Activated CD8-positive, alpha-beta T cell treated with anti-CD3 and anti-CD28 coated beads for 36 hours (primary cell): ENCODE data around the gene RGS12. TPM values are rescaled to one million over a fixed set of nuclear protein-coding genes. Genes with fewer than 3 reads are reported as not detected.

Source experiments
- ATAC-seq: fragments of 200-7000 bp; cut with Tn5 transposase; one replicate; pipeline ENCODE4 v1.10.0; 2021; ENCODE audit warnings: mild to moderate bottlenecking, moderate library complexity
- CTCF ChIA-PET: fragments of 350-600 bp; sonication (Branson Sonifier 250); formaldehyde crosslinking; loops from one replicate; lab custom pipeline; 2021; ENCODE audit warnings: antibody characterized with exemption; lab: Charles Lee
- POLR2A ChIA-PET: fragments of 350-600 bp; sonication (Branson Sonifier 250); formaldehyde crosslinking; loops from one replicate; lab custom pipeline; 2021; ENCODE audit warnings: antibody characterized with exemption; lab: Charles Lee
- DNase-seq: peaks from one replicate; pipeline ENCODE4 v3.0.0-alpha.2; 2020
- H3K27ac Mint-ChIP-seq: one replicate; pipeline ENCODE4 v1.8.0; 2021; ENCODE audit warnings: mild to moderate bottlenecking, mixed read lengths
- H3K27me3 Mint-ChIP-seq: one replicate; pipeline ENCODE4 v1.8.0; 2021; ENCODE audit warnings: mixed read lengths
- H3K36me3 Mint-ChIP-seq: one replicate; pipeline ENCODE4 v1.8.0; 2021; ENCODE audit warnings: low read depth, mixed read lengths
- H3K4me1 Mint-ChIP-seq: one replicate; pipeline ENCODE4 v1.8.0; 2021; ENCODE audit warnings: low read depth, mixed read lengths
- H3K4me3 Mint-ChIP-seq: one replicate; pipeline ENCODE4 v1.8.0; 2021; ENCODE audit warnings: mild to moderate bottlenecking, moderate library complexity, mixed read lengths
- H3K9me3 Mint-ChIP-seq: one replicate; pipeline ENCODE4 v1.8.0; 2021; ENCODE audit warnings: mixed read lengths
- intact Hi-C: fragments of 100-400 bp; cut with micrococcal nuclease; formaldehyde crosslinking; loops from one replicate; pipeline ENCODE4 v1.10.0; 2022
- total RNA-seq, 2 experiments: library from RNA; stranded (reverse); gene quantifications; one replicate each; pipeline ENCODE4 v1.2.3, GENCODE V29; 2021
- TF ChIP-seq, protein P1 (sequence below): fragments of 200-600 bp; IDR thresholded peaks from one replicate; pipeline ENCODE4 v1.8.0; 2022; ENCODE audit warnings: antibody characterized with exemption, mild to moderate bottlenecking

Gene RGS12
- total RNA-seq, 2 experiments from 2014 or later: 4.6 to 4.7 TPM

- Mint-ChIP-seq H3K9me3 (no peaks in the 10 kb centered on the region), H3K36me3 (no peaks in the 10 kb centered on the region), H3K27ac (no peak overlapping the region), H3K4me1 (peaks cover 60% of the 10 kb centered on the region), H3K4me3 (no peak overlapping the region), H3K27me3 (peaks cover 15% of the 10 kb centered on the region)
- no peak for ATAC-seq
- TF ChIP-seq, protein P1, sequence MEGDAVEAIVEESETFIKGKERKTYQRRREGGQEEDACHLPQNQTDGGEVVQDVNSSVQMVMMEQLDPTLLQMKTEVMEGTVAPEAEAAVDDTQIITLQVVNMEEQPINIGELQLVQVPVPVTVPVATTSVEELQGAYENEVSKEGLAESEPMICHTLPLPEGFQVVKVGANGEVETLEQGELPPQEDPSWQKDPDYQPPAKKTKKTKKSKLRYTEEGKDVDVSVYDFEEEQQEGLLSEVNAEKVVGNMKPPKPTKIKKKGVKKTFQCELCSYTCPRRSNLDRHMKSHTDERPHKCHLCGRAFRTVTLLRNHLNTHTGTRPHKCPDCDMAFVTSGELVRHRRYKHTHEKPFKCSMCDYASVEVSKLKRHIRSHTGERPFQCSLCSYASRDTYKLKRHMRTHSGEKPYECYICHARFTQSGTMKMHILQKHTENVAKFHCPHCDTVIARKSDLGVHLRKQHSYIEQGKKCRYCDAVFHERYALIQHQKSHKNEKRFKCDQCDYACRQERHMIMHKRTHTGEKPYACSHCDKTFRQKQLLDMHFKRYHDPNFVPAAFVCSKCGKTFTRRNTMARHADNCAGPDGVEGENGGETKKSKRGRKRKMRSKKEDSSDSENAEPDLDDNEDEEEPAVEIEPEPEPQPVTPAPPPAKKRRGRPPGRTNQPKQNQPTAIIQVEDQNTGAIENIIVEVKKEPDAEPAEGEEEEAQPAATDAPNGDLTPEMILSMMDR: no peak
- ChIA-PET POLR2A (interaction anchor here (1.7 kb wide), 1 partner anchor 9 kb away, joined by 10 read pairs; no protein-coding TSS in a partner anchor), CTCF (interaction anchor here (1.3 to 2.6 kb wide), 2 partner anchors 8 to 110 kb away, joined by 3 to 7 read pairs; no protein-coding TSS in a partner anchor)
- DNase-seq: no peak
- intact Hi-C loops: no loop called here
Measured at GRCh38 chr4:3303565-3303824, 10.7 kb downstream of the RGS12 start.

- peaks cover 15% of the 10 kb centered on the region for H3K27me3 Mint-ChIP-seq
- peaks cover 60% of the 10 kb centered on the region for H3K4me1 Mint-ChIP-seq
- no peak for ATAC-seq
- no peak overlapping the region for H3K27ac Mint-ChIP-seq
- CTCF ChIA-PET: interaction anchor here (2.6 kb wide), 1 partner anchor 9 kb away, joined by 7 read pairs; no protein-coding TSS in a partner anchor
- TF ChIP-seq, protein P1: no peak
- no peak overlapping the region for H3K4me3 Mint-ChIP-seq
- no peaks in the 10 kb centered on the region for H3K9me3 Mint-ChIP-seq
- no peaks in the 10 kb centered on the region for H3K36me3 Mint-ChIP-seq
- DNase-seq: no peak
- POLR2A ChIA-PET: interaction anchor here (1.7 kb wide), 1 partner anchor 10 kb away, joined by 10 read pairs; no protein-coding TSS in a partner anchor
- intact Hi-C loops: no loop called here
Measured at GRCh38 chr4:3303923-3304710, 11.3 kb downstream of the RGS12 start.

DNA sequence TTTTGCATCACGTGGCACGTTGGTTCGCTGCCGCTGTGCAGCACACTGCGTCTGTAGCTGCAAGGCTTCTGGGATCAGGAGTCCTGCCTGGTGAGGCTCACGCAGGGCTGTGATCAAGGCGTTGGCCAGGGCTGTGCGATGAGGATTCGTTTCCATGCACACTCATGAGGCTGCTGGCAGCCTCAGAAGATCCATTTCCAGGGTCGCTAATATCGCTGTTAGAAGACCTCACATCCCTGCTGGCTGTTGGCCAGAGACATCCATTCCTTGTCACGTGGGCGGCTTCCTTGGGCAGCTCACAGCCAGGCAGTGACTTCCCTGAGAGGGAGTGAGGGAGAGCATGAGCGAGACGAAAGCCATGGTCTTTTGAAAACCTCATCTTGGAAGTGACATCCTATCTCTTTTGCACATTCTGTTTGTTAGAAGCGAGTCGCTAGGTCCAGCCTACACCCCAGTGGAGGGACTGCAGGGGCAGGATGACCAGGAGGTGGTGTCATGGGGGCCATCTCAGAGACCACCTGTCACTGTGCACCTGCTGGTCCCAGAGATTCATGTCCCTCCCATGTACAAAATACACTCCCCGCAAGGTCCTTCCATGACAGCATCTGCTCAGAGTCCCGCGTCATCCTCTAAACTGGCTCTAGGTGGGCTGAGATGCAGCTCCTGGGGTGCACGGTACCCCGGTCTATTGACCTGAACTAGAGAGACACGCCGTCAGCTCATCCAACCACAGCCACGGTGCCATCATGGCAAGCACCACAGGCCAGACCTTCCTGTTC, 12.2 kb downstream of the RGS12 start:
- Mint-ChIP-seq H3K36me3 (no peaks in the 10 kb centered on the region), H3K27ac (peak overlapping the region; percentile 72), H3K27me3 (peaks cover 15% of the 10 kb centered on the region), H3K4me3 (no peak overlapping the region), H3K4me1 (peaks cover 54% of the 10 kb centered on the region), H3K9me3 (no peaks in the 10 kb centered on the region)
- TF ChIP-seq, protein P1: no peak
- intact Hi-C loops: no loop called here
- no peak for DNase-seq
- ATAC-seq: no peak
- POLR2A ChIA-PET: no interaction called here
- CTCF ChIA-PET: interaction anchor here (1.7 to 2.6 kb wide), 2 partner anchors 10 to 13 kb away, joined by 4 to 7 read pairs; no protein-coding TSS in a partner anchor

- peaks cover 15% of the 10 kb centered on the region for H3K27me3 Mint-ChIP-seq
- CTCF ChIA-PET: interaction anchor here (1.7 to 2.6 kb wide), 2 partner anchors 10 to 12 kb away, joined by 4 to 7 read pairs; no protein-coding TSS in a partner anchor
- no peak overlapping the region for H3K4me3 Mint-ChIP-seq
- ATAC-seq (peak; percentile 4), DNase-seq (peak; percentile 49)
- no peaks in the 10 kb centered on the region for H3K9me3 Mint-ChIP-seq
- peak overlapping the region; percentile 72 for H3K27ac Mint-ChIP-seq
- TF ChIP-seq, protein P1: no peak
- peaks cover 50% of the 10 kb centered on the region for H3K4me1 Mint-ChIP-seq
- intact Hi-C loops: no loop called here
- no peaks in the 10 kb centered on the region for H3K36me3 Mint-ChIP-seq
- POLR2A ChIA-PET: interaction anchor here (0.7 kb wide), 1 partner anchor 31 kb away, joined by 3 read pairs; no protein-coding TSS in a partner anchor
Measured at GRCh38 chr4:3305610-3306371, 13.0 kb downstream of the RGS12 start.
